PC-3 (cell line): ENCODE results near the gene GABBR2.

ENCODE experiments used
- EZH2 ChIP-seq: fragments of 300-600 bp; sonication (generic); IDR thresholded peaks from one replicate; pipeline ENCODE4 v1.6.1; 2017; ENCODE audit warnings: antibody characterized with exemption, mild to moderate bottlenecking, low read length; ENCODE audit not compliant: unreplicated experiment
- TF ChIP-seq, protein P1 (sequence below): fragments of 300-600 bp; sonication (generic); conservative IDR thresholded peaks from 2 replicates; pipeline ENCODE4 v1.5.1; 2017; ENCODE audit warnings: antibody characterized with exemption, low read depth, mild to moderate bottlenecking, low read length

DNA sequence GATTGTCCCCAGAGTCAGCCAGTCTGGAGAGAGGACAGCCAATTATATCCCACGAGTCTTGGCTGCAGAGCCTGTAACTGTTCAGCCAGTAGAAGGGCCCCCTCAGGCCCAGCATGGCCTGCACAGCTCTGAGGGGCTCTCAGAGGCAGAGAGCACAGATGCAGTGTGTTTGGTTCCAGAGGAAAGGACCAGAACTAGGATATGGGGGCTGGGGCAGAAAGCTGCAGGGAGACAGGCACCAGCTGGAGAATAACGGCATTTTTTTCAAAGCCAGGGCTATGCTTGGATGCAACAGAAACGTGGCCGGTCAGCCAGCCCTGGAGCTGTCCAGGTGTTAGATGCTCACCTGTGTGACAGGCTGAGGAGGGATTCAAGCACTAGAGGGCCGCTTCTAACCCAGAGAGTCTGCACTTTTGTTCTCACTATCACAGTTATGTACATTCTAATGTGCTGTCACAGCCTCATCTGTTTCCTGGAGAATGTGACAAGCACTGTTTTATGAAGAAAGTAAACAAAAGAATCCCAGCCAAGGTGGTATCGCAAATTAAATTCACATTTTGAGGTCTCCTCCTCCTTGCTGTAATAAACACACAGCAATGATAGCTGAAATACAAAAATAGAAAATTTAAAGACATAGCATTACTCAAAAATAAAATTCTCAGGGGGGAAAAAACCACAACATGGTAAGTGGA is 96.5 kb downstream of the GABBR2 start:
- TF ChIP-seq, protein P1, sequence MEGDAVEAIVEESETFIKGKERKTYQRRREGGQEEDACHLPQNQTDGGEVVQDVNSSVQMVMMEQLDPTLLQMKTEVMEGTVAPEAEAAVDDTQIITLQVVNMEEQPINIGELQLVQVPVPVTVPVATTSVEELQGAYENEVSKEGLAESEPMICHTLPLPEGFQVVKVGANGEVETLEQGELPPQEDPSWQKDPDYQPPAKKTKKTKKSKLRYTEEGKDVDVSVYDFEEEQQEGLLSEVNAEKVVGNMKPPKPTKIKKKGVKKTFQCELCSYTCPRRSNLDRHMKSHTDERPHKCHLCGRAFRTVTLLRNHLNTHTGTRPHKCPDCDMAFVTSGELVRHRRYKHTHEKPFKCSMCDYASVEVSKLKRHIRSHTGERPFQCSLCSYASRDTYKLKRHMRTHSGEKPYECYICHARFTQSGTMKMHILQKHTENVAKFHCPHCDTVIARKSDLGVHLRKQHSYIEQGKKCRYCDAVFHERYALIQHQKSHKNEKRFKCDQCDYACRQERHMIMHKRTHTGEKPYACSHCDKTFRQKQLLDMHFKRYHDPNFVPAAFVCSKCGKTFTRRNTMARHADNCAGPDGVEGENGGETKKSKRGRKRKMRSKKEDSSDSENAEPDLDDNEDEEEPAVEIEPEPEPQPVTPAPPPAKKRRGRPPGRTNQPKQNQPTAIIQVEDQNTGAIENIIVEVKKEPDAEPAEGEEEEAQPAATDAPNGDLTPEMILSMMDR, result no peak
- TF ChIP-seq EZH2, result no peak
